GM21723 (cell line): ENCODE data around the gene CPVL.

ENCODE experiments used
- ATAC-seq: cut with Tn5 transposase; IDR thresholded peaks from one replicate; pipeline ENCODE4 v1.9.1; 2021; ENCODE audit warnings: mild to moderate bottlenecking, moderate library complexity; ENCODE audit not compliant: unreplicated experiment

Gene CPVL

GRCh38 chr7:29146057-29146706 lies at the start of gene CPVL:
CPVL (minus strand) TSS chr7:29146537; CDS start chr7:29121061, 25,476 bp downstream.
- ATAC-seq, result no peak

GRCh38 chr7:29194594-29195427 lies 48.5 kb upstream of the CPVL start, which contains the start of gene CHN2:
CHN2 (plus strand) TSS chr7:29194775.
- ATAC-seq, result no peak

GRCh38 chr7:29194206-29194593 lies 47.9 kb upstream of the CPVL start:
- no peak for ATAC-seq

DNA sequence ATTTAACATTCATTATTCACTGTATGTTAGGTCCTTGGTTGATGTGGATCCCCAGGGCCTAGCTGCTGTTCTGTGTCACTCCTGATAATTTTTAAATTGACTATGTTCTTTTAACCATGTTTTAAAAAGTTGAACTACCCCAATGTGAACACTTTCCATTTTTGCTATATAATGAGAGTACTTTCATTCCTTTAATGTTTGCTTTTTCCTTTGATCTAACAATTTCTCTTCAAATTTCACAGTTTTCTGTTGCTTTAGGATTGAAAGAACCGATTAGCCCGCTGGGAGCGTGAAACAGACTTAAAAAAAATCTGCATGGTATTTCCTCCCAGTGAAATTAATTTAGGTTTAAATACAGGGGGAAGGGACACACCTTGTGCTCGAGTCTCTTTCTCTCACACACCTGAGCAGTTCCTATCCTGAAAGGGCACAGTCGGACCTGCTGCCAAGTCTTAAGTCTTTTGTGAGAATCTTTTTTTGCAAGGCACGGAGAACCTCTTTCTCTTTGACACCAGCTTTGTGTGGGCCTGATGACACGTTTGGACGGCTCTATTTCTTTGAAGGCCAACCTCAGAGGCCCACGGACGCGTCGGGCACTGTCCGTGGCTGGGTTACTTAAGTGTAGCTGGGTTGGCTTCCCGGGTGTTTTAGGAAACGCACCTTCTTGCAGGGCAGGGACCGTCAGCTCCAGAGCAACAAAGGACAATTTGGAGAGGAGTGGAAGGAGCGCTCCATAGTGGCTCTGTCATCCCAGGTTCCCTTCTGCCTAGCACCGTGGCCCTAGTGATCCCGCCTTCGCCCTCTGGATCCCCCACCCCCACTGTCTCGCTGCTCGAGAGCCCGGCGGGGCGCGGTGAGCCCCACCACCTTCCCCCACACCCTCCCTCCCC lies 47.2 kb upstream of the CPVL start:
- no peak for ATAC-seq

DNA sequence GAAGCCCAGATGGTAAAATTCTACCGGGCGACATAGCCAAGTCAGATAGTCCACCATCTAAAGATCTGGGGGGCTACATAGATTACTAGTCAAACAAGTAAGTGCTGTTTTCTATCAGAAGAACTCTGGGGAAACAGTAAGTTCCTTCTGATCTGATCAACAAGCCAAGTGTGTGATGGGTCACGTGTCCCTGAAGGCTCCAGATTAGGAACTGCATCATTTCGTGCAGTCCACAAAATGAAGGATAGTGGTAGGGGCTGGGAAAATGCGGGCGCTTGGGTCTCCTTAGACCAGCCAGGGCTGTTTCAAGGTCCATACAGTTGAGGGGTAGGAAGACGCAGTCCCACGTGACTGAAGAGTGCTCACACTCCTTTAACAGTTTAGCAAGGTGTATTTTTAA lies 46.5 kb upstream of the CPVL start:
- no peak for ATAC-seq

- ATAC-seq, result no peak
These were observed 46.0 kb upstream of the CPVL start for GRCh38 chr7:29192323-29192722.

GRCh38 chr7:29190349-29191045 lies 44.2 kb upstream of the CPVL start:
- ATAC-seq, result no peak

GRCh38 chr7:29189743-29190201 lies 43.4 kb upstream of the CPVL start:
- no peak for ATAC-seq

DNA sequence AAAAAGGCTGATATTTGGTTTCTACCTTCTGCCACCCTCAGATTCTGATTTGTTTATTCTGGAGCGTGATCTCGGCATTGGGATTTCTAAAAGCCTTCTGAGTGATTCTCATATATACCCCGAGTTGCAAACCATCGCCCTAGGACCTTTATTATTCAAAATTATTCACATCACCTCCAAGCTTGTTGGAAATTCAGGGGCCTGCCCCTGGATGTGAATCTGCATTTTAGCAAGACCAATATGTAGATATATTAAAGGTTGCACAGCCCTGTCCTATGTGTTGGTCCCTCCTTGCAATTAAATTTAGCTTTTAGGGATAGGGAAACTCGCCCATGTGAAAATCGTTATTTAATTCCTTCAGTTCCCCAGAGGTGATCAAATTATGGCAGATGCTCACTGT lies 39.3 kb upstream of the CPVL start:
- ATAC-seq, result no peak

DNA sequence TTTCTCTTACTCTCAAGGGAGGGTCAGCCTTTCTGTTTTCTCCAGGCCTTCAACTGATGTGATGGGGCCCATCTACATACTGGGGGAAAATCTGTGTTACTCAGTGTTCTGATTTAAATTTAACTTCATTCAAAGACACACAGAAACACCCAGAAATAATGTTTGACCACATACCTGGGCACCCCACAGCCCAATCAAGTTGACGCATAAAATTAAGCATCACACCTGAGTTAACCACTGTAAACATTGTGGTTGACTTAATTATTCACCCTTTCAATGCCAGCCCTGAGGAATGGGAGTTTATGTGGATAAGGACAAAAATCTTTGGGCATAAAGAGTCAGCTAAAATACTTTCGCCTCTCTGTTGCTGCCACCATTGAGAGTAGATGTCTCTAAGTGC lies 38.3 kb upstream of the CPVL start:
- no peak for ATAC-seq

- no peak for ATAC-seq
These were observed 32.8 kb upstream of the CPVL start for GRCh38 chr7:29179115-29179514.

GRCh38 chr7:29177963-29178600 lies 31.7 kb upstream of the CPVL start:
- ATAC-seq, result no peak

DNA sequence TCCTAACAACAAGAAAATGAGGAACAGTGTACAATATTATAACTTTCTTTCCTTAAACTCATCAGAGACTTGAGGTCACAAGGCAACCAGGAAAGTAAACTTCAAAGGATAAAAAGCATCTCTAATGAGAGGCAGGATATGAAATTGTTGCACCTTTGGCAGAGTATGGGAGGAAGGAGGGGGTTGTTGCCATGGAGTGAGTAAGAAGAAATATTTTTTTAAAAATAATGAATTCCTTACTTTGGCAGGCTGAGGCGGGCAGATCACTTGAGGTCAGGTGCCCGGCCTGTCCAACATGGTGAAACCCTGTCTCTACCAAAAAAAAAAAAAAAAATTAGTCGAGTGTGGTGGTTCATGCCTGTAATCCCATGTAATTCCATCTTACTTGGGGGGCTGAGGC lies 27.1 kb upstream of the CPVL start:
- ATAC-seq, result no peak

DNA sequence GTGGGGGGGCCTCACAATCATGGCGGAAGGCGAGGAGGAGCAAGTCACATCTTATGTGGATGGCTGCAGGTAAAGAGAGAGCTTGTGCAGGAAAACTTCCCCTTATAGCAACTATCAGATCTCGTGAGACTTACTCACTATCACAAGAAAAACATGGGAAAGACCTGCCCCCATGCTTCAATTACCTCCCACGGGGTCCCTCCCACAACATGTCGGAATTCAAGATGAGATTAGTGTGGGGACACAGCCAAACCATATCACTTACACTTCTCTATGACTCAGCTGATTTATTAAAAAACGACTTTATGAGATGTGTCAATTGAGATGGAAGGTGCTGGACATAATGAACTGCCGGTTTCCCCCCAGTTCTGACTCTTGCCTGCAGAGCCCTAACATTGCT lies 24.4 kb upstream of the CPVL start:
- ATAC-seq, result no peak

DNA sequence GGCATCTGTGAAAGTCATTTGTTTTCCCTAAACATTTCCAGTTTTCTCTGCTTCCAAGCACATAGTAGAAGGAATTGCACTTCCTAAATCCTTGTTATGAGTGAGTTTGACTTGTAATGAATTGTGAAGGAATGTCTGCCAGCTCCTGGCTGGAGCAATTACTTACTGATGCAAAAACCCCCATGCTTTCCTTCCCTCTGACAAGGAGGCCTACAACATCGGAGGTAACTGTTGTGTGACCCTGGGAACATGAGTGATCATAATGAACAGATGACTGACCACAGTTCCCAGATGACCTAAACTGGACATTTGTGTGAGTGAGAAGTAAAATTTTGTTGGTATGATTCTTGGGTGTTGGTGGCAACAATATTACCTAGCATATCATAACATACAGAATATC lies 21.4 kb upstream of the CPVL start:
- no peak for ATAC-seq

- ATAC-seq, result no peak
These were observed 17.5 kb upstream of the CPVL start for GRCh38 chr7:29163854-29164253.

- ATAC-seq, result no peak
These were observed 16.2 kb upstream of the CPVL start for GRCh38 chr7:29162577-29162976.

GRCh38 chr7:29161231-29161630 lies 14.9 kb upstream of the CPVL start:
- ATAC-seq, result no peak

- ATAC-seq, result no peak
These were observed 13.7 kb upstream of the CPVL start for GRCh38 chr7:29160080-29160479.

GRCh38 chr7:29158795-29159423 lies 12.6 kb upstream of the CPVL start:
- ATAC-seq, result no peak
